Neural crest cell (in vitro differentiated cells): ENCODE results near the gene NIFK. TPM values are rescaled to one million over a fixed set of nuclear protein-coding genes. Genes with fewer than 3 reads are reported as not detected.
"Not testable (repeated sequence)": the region's sequence is repeated elsewhere in the genome, so short reads cannot be mapped to it uniquely, and the experiment has no call there.

Experiments
- DNase-seq: peaks from one replicate; pipeline ENCODE4 v3.0.0; 2021; ENCODE audit warnings: low read depth, mixed read lengths, low spot score
- H3K27ac Mint-ChIP-seq: one replicate; pipeline ENCODE4 v1.8.0; 2021; ENCODE audit warnings: mild to moderate bottlenecking, mixed read lengths; ENCODE audit not compliant: unreplicated experiment
- H3K27me3 Mint-ChIP-seq: 2 replicates; pipeline ENCODE4 v1.8.0; 2021; ENCODE audit warnings: low read depth, mild to moderate bottlenecking, mixed read lengths
- H3K36me3 Mint-ChIP-seq: 2 replicates; pipeline ENCODE4 v1.8.0; 2021; ENCODE audit warnings: low read depth, mild to moderate bottlenecking, mixed read lengths
- H3K4me1 Mint-ChIP-seq: 2 replicates; pipeline ENCODE4 v1.8.0; 2021; ENCODE audit warnings: mixed read lengths
- H3K4me3 Mint-ChIP-seq: one replicate; pipeline ENCODE4 v1.8.0; 2021; ENCODE audit warnings: mild to moderate bottlenecking, mixed read lengths
- H3K9me3 Mint-ChIP-seq: 2 replicates; pipeline ENCODE4 v1.8.0; 2021; ENCODE audit warnings: mixed read lengths
- total RNA-seq: library from RNA; stranded (reverse); gene quantifications from 2 replicates; pipeline ENCODE4 v1.2.1, GENCODE V29; 2021
- TF ChIP-seq, protein P1 (sequence below): fragments of 200-600 bp; sonication (generic); conservative IDR thresholded peaks from 2 replicates; pipeline ENCODE4 v1.5.0; 2021; ENCODE audit warnings: antibody characterized with exemption, mild to moderate bottlenecking

The NIFK gene
- total RNA-seq, 1 donor from 2014 or later, result 89.7 TPM

DNA sequence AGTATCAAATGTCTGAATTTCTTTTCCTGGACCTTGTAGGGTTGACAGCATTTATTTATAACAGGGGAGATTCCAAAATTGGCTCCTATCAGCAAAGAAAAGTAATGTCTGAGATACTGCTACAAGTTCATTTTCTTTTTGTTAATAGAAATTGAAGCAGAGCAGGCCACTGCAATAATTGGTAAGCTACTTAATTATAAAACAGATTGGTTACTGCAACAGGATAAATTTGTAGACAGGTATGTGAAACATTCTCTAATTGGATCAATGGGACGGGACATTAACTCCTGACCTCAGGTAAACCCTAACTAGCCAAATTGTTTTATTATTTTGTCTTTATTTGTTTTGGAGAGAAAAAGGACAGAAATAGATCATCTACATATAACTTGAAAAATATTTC, 20.5 kb downstream of the NIFK start:
- no peak for DNase-seq
- no peak overlapping the region for H3K4me3 Mint-ChIP-seq
- no peaks in the 10 kb centered on the region for H3K27me3 Mint-ChIP-seq
- H3K27ac Mint-ChIP-seq, result no peak overlapping the region
- TF ChIP-seq, protein P1, sequence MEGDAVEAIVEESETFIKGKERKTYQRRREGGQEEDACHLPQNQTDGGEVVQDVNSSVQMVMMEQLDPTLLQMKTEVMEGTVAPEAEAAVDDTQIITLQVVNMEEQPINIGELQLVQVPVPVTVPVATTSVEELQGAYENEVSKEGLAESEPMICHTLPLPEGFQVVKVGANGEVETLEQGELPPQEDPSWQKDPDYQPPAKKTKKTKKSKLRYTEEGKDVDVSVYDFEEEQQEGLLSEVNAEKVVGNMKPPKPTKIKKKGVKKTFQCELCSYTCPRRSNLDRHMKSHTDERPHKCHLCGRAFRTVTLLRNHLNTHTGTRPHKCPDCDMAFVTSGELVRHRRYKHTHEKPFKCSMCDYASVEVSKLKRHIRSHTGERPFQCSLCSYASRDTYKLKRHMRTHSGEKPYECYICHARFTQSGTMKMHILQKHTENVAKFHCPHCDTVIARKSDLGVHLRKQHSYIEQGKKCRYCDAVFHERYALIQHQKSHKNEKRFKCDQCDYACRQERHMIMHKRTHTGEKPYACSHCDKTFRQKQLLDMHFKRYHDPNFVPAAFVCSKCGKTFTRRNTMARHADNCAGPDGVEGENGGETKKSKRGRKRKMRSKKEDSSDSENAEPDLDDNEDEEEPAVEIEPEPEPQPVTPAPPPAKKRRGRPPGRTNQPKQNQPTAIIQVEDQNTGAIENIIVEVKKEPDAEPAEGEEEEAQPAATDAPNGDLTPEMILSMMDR, result no peak
- no peaks in the 10 kb centered on the region for H3K9me3 Mint-ChIP-seq
- H3K4me1 Mint-ChIP-seq, result no peaks in the 10 kb centered on the region
- no peaks in the 10 kb centered on the region for H3K36me3 Mint-ChIP-seq

DNA sequence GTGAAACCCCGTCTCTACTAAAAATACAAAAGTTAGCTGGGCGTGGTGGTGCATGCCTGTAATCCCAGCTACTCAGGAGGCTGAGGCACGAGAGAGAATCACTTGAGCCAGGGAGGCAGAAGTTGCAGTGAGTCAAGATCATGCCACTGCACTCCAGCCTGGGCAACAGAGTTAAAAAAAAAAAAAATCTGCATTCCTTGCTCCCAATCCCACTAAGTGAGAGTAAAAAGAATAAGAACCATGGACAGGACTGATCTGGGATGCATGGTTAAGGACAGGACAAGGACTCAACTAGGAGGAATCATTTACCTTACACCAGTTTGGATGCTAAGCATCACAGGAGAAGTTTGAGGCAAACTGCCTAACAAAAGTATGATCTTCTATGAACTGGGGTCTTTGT, 25.2 kb downstream of the NIFK start:
- H3K36me3 Mint-ChIP-seq, DNase-seq, H3K9me3 Mint-ChIP-seq, H3K27me3 Mint-ChIP-seq, H3K27ac Mint-ChIP-seq, H3K4me3 Mint-ChIP-seq: not testable (repeated sequence)
- H3K4me1 Mint-ChIP-seq, result peaks cover 22% of the 10 kb centered on the region

DNA sequence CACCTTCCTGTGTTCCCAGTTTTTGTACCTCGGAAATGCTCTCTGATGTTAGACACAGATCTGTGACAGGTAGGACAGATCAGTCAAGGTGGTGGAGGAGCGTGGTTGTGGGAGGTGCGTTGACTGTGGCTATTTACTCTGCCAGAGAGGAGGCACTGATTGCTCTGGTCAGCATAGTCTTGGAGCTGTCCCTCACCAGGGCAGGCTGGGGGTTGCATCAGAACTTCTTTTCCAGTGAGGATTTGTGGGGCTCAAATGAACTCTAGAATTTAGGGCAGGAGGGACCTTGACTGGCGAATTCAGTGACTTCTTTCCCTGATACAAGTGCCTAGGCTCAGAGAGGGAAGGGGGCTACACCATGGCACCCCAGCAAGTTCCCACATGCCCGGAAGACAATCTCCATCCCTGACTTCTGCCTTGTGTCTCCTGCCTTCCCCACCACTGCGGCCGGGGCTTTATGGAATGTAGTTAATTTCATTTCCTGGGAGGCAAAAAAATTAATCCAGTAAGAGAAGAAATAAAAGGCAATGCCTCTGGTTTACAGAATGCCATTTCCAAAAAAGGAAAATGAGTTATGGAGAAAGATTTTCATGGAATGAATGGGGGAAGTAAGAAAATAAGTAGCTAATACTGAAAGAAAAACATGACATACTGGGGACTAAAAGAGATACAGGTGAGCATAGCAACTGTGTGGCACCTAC, 26.1 kb downstream of the NIFK start:
- Mint-ChIP-seq H3K4me1 (peaks cover 22% of the 10 kb centered on the region), H3K9me3 (no peaks in the 10 kb centered on the region), H3K27me3 (no peaks in the 10 kb centered on the region), H3K27ac (no peak overlapping the region), H3K4me3 (no peak overlapping the region), H3K36me3 (no peaks in the 10 kb centered on the region)
- TF ChIP-seq, protein P1, result no peak
- DNase-seq, result no peak

DNA sequence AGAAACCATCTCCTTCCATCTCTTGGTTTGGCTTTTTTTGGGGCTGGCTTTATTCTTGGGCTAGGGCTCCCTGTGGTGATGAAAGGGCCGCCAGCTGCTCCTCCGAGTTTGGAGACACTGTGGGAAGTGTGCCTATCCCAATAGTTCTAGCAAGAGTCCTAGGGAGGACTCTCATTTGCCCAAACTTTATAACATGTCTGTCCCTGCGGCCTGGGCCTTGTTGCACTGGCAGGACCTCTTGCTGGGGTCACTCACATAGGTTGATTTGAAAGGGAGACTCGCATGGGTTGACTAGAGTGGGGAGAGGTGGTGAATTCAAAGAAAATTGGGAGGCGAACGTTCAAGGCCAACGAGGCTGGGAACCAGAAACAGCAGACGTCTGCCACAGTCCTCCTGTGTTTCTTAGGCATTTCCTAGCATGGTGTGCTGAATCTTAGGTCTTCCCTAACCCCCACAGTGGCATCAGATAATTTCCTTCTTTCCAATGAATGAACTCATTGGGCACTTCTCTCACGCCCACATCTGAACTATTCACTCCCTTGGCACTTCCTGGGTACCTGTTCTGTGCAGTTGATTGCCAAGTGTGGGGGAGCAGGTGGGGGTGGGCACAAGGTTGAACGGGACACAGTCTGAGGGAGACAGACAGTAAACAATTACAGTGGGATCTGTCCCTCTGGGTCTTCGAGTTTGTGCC, 26.8 kb downstream of the NIFK start:
- Mint-ChIP-seq H3K4me1 (peaks cover 22% of the 10 kb centered on the region), H3K4me3 (no peak overlapping the region), H3K27ac (no peak overlapping the region), H3K36me3 (no peaks in the 10 kb centered on the region), H3K27me3 (no peaks in the 10 kb centered on the region), H3K9me3 (no peaks in the 10 kb centered on the region)
- no peak for DNase-seq
- TF ChIP-seq, protein P1, result no peak

DNA sequence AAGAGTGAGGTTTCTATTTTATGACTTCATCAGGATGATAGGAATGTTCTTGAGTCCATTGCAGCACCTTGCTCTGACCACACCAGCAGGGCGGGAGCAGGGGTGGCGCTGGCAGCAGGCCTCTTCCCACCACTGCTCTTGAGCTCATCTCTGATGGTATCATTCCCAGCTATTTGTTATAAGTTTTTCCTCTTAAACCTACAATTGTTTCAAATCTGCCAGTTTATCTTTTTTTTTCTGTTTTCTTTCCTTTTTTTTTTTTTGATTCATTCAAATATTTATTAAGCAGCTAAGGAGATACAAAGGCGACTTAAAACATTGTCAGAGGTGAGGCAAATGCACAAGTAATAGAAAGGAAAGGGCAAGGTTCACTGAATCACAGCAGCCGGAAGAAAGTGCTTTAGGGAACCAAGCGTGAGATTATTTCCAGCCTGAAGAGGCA, 28.7 kb downstream of the NIFK start:
- no peaks in the 10 kb centered on the region for H3K36me3 Mint-ChIP-seq
- peaks cover 22% of the 10 kb centered on the region for H3K4me1 Mint-ChIP-seq
- TF ChIP-seq, protein P1, result no peak
- no peak overlapping the region for H3K27ac Mint-ChIP-seq
- no peaks in the 10 kb centered on the region for H3K9me3 Mint-ChIP-seq
- H3K4me3 Mint-ChIP-seq, result no peak overlapping the region
- H3K27me3 Mint-ChIP-seq, result no peaks in the 10 kb centered on the region
- no peak for DNase-seq

DNA sequence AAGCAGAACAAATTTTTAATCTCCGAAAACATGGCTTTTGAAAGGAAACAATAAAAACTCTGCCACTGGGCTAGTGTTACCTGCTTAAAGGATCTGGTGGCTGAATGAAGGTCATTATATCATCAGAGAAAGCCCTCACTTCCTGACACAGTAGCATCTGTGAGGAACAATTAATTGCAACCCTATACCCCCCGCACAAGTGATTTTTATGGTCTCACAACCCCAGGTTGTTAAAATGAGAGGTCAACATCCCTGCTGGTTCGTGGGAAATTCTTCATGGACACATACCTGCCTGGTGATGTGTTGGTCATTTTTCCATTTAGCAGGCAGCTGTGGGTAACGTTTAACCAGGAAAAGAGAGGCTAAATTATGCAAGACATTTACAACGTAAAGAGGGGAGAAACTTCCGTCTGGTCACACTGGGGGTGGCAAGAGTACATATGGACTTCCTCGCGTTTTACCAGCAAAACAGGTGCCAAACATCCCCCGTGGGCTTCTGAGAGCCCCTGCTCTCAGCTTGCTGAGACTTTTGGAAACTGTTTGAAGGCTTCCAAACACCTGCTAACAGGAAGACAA, 29.2 kb downstream of the NIFK start:
- TF ChIP-seq, protein P1, result no peak
- no peak for DNase-seq
- H3K27me3 Mint-ChIP-seq, result no peaks in the 10 kb centered on the region
- H3K27ac Mint-ChIP-seq, result no peak overlapping the region
- H3K4me3 Mint-ChIP-seq, result no peak overlapping the region
- H3K4me1 Mint-ChIP-seq, result peaks cover 22% of the 10 kb centered on the region
- no peaks in the 10 kb centered on the region for H3K36me3 Mint-ChIP-seq
- H3K9me3 Mint-ChIP-seq, result no peaks in the 10 kb centered on the region
